Activated T-cell treated with anti-CD3 and anti-CD28 coated beads, Interleukin-2, amount 50 U/mL, for 1 hour (primary cell): ENCODE measurements around the gene MYH13.

Experiments used
- DNase-seq: peaks from one replicate; pipeline ENCODE4 v3.0.0-alpha.2; 2020

MYH13 gene

GRCh38 chr17:10372906-10373305 lies at the start of gene MYH13:
Gene MYH13 (minus strand): TSS chr17:10373006. CDS start chr17:10364530, 8,476 bp downstream.
- no peak for DNase-seq

DNA sequence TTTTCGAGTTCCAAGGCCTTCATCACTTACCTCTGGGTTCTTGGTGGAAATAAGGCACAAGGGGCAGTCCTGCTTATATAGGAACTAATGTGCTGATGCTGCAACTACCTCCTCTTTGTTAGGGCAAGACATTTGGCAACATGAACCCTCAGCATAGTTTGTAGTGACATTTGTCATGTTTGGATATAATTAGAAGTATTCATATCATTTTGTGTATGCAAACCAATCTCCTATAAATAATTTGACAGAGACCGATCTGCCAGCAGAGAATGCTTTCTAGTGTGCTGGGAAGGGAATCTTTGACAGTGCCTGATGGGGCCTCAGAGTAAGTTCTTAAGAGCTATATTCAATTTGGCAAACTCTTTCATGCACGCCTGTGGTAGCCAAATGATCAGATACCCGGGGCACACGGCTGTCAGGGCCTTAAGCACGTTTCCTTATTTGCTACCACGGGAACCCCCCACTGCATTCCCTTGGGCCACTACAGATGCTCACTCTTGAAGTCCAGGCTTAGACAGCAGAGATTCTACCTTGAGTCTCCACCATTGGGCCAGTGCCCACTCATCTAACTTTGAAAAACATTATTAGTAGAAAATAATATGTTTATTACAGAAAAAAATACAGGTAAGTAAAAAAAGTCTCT lies 49.2 kb upstream of the MYH13 start, which contains the start of gene MYH8:
MYH8 (minus strand) TSS at position 51 of the 643 bp plus-strand sequence. CDS start 1,723 bp downstream, outside the sequence.
- DNase-seq = no peak

- no peak for DNase-seq
Measured at GRCh38 chr17:10421211-10421610, 48.4 kb upstream of the MYH13 start.

DNA sequence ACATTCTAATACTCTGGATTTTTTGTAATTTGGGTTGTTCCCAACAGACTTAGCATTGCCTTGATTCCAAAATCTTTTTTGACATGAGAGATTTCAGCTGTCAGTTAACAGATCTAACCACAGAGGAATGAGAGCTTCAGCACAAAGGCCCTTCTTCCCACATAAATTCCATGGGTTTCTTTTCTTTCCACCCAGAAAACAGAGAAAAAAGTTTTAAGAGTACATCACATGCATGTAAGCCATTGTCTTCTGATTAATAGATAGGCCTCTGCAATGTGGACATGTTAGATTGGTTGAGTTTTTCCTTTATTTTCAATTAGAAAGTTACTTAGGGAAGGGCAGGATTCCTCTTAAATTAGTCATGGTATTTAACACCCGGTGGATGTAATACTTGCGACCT lies 48.0 kb upstream of the MYH13 start:
- no peak for DNase-seq

GRCh38 chr17:10417431-10417830 lies 44.6 kb upstream of the MYH13 start:
- no peak for DNase-seq

GRCh38 chr17:10415161-10415560 lies 42.4 kb upstream of the MYH13 start:
- DNase-seq = no peak

DNA sequence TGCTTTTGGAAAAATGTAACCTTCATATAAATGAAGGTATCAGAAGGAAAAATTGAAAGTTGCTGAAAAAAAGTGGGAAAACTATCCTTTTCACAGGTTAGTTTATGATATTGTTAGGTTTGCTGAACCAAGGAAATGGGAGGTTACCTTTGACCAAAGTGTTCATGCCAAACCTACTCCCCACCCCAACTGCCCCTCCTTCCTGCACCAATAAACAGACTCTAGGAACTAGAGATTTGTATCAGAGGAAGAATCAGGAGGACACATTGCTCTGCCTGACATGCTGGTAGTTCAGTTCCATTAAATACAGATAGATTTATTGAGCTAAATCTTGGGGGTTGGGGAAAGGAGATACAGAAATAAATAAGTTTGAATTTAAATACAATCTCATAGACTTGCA lies 30.8 kb upstream of the MYH13 start:
- DNase-seq = no peak

DNA sequence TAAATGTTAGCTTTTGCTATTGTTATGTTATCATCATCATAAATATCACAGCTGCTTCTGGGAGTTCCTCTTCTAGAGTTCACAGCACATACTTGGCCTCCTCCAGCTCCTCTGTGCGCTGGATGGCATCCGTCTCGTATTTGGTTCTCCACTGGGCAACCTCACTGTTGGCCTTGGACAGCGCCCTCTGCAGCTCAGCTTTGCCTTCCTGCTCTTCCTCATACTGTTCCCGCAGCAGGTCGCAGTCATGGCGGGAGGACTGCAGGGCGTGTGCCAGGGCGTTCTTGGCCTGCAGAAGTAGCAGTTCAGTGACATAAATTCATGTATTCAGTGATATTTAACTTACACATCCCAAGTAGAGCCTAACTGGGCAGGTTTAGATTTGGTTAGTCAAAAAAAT lies 25.5 kb upstream of the MYH13 start:
- DNase-seq = no peak

- DNase-seq = no peak
Measured at GRCh38 chr17:10396524-10397163, 23.8 kb upstream of the MYH13 start.

DNA sequence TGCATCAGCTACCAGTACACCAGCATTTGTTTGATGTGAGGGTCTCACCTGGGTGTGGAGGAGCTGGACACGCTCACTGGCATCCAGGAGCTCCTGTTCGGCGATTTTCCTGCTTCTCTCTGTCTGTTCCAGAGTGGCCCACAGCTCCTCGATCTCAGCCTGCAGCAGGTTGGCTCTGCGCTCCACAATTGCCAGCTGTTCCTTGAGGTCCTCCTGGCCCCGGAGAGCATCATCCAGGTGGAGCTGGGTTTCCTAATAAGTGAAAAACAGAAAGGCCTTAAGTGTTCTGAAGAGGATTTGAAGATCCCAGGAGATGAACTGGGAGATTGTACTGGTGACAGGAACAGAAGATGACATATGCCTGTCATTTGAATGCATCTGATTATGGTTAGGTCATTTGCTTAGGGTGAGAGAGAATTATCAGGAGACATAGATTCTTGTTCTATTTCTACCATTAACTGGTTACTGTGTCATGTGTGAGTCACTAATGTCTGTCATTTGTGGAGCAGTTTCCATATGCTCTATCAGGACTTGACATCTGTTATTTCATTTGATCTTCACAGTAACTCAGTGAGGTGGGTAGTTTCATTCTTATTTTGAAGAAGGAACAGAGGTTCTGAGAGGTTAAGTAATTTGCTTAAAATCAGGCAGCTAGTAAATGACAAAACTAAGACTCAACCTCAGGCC lies 21.5 kb upstream of the MYH13 start:
- DNase-seq = no peak

- no peak for DNase-seq
Measured at GRCh38 chr17:10392880-10393279, 20.1 kb upstream of the MYH13 start.

DNA sequence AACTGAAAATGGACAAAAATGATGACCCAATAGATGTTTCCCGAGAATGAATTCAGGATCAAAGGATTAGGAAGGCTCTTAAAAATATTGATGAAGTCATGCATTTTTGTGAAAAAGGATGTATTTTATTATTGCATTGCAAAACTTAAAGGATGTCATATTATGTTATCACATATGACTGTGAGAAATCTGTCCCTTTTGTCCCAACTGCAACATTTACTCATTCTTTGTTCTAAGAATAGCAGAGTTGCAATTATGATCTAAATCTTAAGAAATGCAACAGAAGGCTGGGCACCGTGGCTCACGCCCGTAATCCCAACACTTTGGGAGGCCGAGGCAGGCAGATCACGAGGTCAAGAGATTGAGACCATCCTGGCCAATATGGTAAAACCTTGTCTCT lies 13.1 kb upstream of the MYH13 start:
- no peak for DNase-seq

- no peak for DNase-seq
Measured at GRCh38 chr17:10384175-10384574, 11.4 kb upstream of the MYH13 start.

DNA sequence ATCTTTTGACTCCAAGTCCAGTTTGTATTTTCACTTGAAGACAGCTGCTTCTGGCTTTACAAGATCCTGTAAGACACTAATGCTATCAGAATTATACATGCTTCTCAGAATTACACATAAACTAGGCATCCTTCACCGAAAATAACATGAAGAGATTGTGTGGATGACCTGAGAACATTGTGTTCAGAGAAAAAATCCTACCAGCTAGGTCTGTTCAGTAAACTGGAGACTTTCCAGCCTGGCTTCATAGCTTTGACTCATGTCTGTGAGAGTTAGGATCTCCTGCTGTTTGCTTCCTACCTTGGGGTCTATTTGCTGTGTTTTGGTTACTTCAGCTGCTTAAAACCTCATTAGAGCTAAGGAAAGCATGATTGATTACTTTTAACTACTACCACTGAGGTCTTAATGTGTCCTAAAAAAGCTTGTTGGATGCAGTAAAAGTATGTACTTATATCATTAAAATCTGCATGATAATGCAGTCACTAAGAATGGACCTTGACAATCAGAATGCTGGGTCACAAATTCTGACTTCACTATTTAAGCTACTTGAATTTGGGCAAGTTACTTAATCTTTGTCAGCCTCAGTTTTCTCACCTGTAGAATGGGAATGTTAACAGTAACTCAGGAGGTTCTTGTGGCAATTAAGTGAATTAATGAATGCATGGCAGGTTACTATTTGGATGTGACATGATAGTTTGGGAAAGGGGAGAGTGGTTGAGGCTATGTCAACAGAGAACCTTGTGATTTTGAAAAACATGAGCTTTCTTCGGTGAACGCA lies 8.0 kb upstream of the MYH13 start:
- no peak for DNase-seq

DNA sequence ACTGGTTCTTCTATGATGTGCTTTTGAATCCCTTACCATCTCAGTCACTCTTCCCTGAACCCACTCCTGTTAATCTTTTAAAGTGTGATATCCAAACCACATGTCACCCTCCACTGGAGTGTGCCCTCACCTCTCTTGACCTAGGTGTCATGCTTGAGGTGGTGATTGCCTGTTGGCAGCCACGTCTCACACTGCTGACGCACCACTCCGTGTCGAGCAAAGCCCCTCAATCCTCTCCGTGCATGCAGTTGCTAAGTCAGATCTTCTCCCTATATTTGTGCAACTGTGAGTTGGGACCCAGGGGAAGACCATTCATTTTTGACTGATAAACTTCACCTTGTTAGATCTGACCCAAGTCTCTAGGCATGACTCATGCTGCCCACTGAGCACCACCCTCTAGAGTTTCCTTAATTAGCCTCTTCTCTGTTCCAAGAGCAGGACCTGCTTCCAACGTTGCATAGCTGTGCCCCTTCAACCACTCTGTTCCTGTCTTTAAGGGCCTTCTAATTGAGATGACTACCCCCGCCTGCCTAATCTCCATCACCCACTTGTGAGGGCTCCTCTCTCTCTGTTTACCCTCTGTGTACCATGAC lies 2.7 kb downstream of the MYH13 start:
- DNase-seq = no peak

- no peak for DNase-seq
Measured at GRCh38 chr17:10369239-10369638, 3.6 kb downstream of the MYH13 start.

- DNase-seq = no peak
Measured at GRCh38 chr17:10368561-10368960, 4.2 kb downstream of the MYH13 start.

GRCh38 chr17:10360578-10360977 lies 12.2 kb downstream of the MYH13 start:
- no peak for DNase-seq

DNA sequence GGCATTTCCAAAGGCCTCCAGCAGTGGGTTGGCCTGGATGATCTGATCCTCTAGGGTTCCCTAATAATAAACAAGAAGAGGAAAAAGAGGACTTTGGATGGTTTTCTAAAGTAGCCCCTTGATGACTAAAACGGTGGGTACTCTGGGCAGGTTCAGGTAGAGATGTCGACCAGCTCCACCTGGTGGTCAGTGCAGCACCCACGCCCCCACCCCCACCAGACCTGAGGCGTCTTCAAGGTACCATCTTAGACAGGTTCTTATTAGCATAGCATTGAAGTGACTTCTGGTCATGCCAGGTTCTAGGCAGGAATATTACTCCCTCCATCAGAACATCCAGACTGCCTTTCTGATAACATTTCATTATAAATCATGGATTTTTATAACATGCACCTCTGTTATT lies 15.0 kb downstream of the MYH13 start:
- DNase-seq = no peak

DNA sequence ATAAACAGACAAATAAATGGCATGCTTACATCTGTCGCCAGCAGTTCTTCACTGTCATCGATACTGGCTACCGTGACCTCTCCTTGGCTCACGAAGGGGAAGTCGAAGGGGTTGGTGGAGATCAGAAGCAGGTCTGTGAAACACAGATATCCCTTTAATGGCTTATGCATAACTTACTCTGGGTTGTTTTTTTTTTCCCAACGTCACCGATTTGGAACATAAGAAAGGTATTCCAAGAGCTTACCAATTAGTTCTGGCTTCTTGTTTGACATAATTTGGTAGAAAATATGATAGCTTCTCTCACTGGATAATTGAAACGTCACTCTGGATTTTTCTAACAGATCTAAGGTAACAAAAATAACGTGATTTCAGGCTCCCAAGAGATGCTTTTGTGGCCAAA lies 18.2 kb downstream of the MYH13 start:
- DNase-seq = no peak

GRCh38 chr17:10352893-10353292 lies 19.9 kb downstream of the MYH13 start:
- DNase-seq = no peak

DNA sequence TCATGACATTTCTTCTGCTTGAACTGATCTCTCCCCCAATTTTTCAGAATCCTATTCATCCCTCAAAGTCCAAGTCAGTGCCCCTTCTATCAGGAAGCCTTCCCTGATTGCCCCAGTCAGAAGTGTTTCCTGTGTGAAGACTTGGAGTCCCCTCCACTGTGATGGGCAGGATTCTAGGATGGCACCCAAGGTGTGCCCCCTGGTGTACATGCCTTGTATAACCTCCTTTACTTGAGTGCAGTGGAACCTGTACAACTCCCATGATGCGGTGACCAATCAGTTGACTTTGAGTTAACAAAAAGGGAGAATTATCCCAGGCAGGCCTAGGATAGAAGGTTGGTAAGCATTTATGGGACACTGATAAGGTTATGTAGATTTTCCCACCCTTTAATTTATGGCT lies 23.4 kb downstream of the MYH13 start:
- no peak for DNase-seq

- no peak for DNase-seq
Measured at GRCh38 chr17:10344816-10345215, 28.0 kb downstream of the MYH13 start.
